NCI-H2107 treated with DMSO at 0.1 percent for 48 hours (cell line): ENCODE data around the gene SLC36A3.
"Not testable (repeated sequence)": the region's sequence is repeated elsewhere in the genome, so short reads cannot be mapped to it uniquely, and the experiment has no call there.

ENCODE experiments used
- DNase-seq: peaks from one replicate; lab custom pipeline; 2025; ENCODE audit not compliant: unreplicated experiment; lab: John Stamatoyannopoulos, UW

The SLC36A3 gene

DNA sequence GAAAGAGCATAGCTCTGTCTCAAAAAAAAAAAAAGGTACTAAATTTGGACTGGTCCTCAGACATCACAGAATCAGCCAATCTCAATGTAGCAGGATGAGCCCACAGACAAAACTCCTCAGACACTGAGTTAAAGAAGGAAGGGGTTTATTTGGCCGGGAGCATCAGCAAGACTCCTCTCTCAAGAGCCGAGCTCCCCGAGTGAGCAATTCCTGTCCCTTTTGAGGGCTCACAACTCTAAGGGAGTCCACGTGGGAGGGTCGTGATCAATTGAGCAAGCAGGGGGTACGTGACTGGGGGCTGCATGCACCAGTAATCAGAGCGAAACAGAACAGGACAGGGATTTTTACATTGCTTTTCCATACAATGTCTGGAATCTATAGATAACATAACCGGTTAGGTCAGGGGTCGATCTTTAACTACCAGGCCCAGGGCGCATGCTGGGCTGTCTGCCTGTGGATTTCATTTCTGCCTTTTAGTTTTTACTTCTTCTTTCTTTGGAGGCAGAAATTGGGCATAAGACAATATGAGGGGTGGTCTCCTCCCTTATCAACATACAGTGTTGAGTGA is 63.2 kb downstream of the SLC36A3 start:
- not testable (repeated sequence) for DNase-seq

GRCh38 chr5:151239237-151239861 is 64.2 kb downstream of the SLC36A3 start:
- DNase-seq: peak; percentile 3

GRCh38 chr5:151238303-151238741 is 65.2 kb downstream of the SLC36A3 start:
- DNase-seq: no peak

DNA sequence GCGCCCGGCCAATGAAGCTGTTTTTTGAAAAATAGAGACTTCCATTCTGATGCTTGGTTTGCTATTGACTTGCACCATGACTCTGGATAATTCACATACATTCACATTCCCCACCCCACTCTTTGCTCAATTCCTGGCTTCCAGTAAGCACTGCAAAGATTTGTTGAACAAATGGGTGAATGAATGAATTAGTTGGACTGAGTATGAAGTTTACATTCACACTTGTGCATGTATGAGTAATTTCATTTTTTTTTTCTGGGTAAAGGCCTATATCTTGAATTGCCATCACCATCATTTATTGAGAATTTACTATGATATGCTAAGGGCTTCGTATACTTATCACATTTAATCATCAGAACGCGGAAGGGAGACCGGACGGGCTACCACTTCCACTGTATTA is 65.9 kb downstream of the SLC36A3 start:
- no peak for DNase-seq

DNA sequence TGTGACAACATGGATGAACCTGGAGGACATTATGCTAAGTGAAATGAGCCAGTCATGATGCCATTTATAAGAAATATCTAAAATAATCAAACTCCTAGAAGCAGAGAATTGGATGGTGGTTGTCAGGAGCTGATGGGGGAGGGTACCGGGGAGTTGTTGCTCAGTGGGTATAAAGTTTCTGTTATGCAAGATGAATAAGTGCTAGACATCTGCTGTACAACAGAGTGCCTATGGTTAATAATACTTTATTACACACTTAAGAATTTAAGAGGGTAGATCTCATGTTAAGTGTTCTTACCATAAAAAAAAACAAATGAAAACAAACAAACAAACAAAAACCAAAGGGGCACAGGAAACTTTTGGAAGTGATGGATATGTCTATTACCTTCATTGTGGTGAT is 66.7 kb downstream of the SLC36A3 start:
- DNase-seq: no peak

- not testable (repeated sequence) for DNase-seq
Measured at GRCh38 chr5:151235239-151235571, 68.4 kb downstream of the SLC36A3 start.

- DNase-seq: no peak
Measured at GRCh38 chr5:151234476-151235238, 68.9 kb downstream of the SLC36A3 start.

DNA sequence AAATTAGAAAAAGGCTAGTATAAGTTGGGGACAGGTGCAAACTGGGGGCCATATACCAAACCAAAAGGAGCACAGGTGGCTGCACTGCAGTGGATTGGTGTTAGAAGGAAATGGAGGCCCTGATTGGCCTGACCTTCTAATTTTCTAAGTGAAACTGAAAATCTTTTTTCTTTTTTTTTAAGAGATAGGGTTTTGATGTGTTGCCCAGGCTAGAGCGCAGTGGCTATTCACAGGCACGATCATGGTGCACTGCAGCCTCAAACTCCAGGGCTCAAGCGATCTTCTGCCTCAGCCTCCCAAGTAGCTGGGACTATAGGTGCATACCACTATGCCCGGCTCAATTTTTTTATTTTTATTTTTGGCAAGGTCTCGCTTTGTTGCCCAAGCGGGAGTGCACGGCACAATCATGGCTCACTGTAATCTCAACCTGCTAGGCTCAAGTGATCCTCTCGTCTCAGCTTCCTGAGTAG is 69.9 kb downstream of the SLC36A3 start:
- DNase-seq: no peak

GRCh38 chr5:151231359-151231758 is 72.2 kb downstream of the SLC36A3 start:
- no peak for DNase-seq

GRCh38 chr5:151230048-151230680 is 73.4 kb downstream of the SLC36A3 start:
- no peak for DNase-seq

DNA sequence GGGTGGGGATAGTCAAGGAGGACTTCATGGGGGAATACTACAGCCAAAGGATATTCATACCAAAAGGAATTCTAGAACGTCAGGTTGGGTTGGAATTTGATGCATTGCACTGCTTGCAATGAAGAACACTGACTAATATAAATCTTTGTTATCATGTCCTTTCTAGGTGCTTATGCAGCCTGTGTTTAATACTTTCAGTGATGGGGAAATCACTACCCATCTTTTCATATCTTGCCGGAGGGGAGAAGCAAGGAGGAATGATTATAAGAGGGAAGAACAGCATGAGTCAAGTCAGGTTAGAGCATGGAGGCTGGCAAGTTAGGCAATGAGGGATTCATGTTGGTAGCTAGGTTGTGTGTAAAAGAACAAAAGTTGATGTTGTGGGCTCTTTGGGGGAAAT is 74.6 kb downstream of the SLC36A3 start:
- DNase-seq: no peak

DNA sequence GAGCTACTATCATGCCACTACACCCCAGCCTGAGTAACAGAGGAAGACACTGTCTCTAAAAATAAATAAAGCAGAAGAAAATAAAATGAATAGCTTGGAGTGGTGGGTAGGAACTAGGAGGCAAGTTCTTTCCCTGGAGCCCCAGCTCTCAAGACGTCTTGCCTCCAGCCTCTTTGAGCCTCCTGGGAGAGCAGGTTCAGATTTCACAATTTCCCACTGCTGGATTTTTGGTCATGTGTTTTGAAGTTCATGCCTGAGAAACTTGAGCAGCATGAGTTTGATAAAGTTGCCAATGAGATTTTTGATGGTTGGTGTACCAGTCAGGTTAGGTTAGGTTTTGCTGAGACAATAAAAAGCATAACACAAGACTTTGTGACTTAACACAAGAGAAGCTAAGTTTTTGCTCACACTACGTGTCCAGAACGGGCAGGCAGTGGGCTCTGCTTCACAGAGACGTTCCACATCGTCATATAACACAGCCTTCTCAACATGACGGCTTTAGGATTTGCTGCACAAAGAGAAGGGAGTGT is 75.6 kb downstream of the SLC36A3 start:
- no peak for DNase-seq
